CD4-positive, alpha-beta T cell (primary cell): Measurements from ENCODE around the gene OTOL1. TPM values are rescaled to one million over a fixed set of nuclear protein-coding genes. Genes with fewer than 3 reads are reported as not detected.

Experiments used
- ATAC-seq: fragments of 200-7000 bp; cut with Tn5 transposase; one replicate; pipeline ENCODE4 v1.10.0; 2022; ENCODE audit warnings: mild to moderate bottlenecking; ENCODE audit not compliant: poor library complexity
- CTCF ChIA-PET: fragments of 350-600 bp; sonication (Branson Sonifier 250); formaldehyde crosslinking; loops from one replicate; lab custom pipeline; 2021; ENCODE audit warnings: antibody characterized with exemption, inconsistent platforms; lab: Charles Lee
- POLR2A ChIA-PET: fragments of 350-600 bp; sonication (Branson Sonifier 250); formaldehyde crosslinking; loops from one replicate; lab custom pipeline; 2021; ENCODE audit warnings: antibody characterized with exemption, inconsistent platforms; lab: Charles Lee
- DNase-seq, 14 experiments: peaks; one replicate each; pipeline ENCODE4 v3.0.0-alpha.2; 2013 to 2020; ENCODE audit warnings: mixed read lengths in 2 of 14
- H3K27ac ChIP-seq, 2 donors: one replicate each; pipeline versions ENCODE4 v1.5.1 to v1.7.0; 2013; ENCODE audit warnings: low read length in 2 of 2, low read depth in 1 of 2, mild to moderate bottlenecking in 1 of 2
- H3K27me3 ChIP-seq, 2 experiments: 1 replicate in 1 of 2; 2 replicates in 1 of 2; pipeline versions ENCODE4 v1.6.1 to v1.7.0; 2013; ENCODE audit warnings: low read length in 2 of 2, control low read depth in 1 of 2, mild to moderate bottlenecking in 1 of 2, moderate library complexity in 1 of 2; ENCODE audit not compliant: insufficient read depth in 2 of 2, control insufficient read depth in 1 of 2
- H3K36me3 ChIP-seq: one replicate; pipeline ENCODE4 v1.6.1; 2013; ENCODE audit warnings: low read length, control low read depth; ENCODE audit not compliant: insufficient read depth
- H3K4me1 ChIP-seq: one replicate; pipeline ENCODE4 v1.6.1; 2013; ENCODE audit warnings: low read length, control low read depth; ENCODE audit not compliant: insufficient read depth
- H3K4me3 ChIP-seq: one replicate; pipeline ENCODE4 v1.5.1; 2013; ENCODE audit warnings: mild to moderate bottlenecking, low read length, moderate library complexity
- H3K9me3 ChIP-seq, 2 experiments: 1 replicate in 1 of 2; 2 replicates in 1 of 2; pipeline versions ENCODE4 v1.6.1 to v1.7.0; 2013; ENCODE audit warnings: low read length in 2 of 2, mild to moderate bottlenecking in 2 of 2, control low read depth in 1 of 2, moderate library complexity in 1 of 2; ENCODE audit not compliant: control insufficient read depth in 1 of 2, insufficient read depth in 1 of 2
- H3K27ac Mint-ChIP-seq: one replicate; pipeline ENCODE4 v1.8.0; 2020; ENCODE audit warnings: mixed read lengths
- H3K27me3 Mint-ChIP-seq: one replicate; pipeline ENCODE4 v1.8.0; 2021; ENCODE audit warnings: mixed read lengths
- H3K36me3 Mint-ChIP-seq: one replicate; pipeline ENCODE4 v1.8.0; 2021; ENCODE audit warnings: low read depth, mixed read lengths
- H3K4me1 Mint-ChIP-seq: one replicate; pipeline ENCODE4 v1.8.0; 2021; ENCODE audit warnings: low read depth, mixed read lengths
- H3K4me3 Mint-ChIP-seq: one replicate; pipeline ENCODE4 v1.8.0; 2020; ENCODE audit warnings: mild to moderate bottlenecking, mixed read lengths
- H3K9me3 Mint-ChIP-seq: one replicate; pipeline ENCODE4 v1.8.0; 2020; ENCODE audit warnings: mixed read lengths
- intact Hi-C, 2 experiments: fragments of 100-400 bp; cut with DNase I in 1 of 2; cut with micrococcal nuclease in 1 of 2; formaldehyde crosslinking; loops; one replicate each; pipeline versions ENCODE4 v1.15.1 to v1.9.0; 2023 to 2025; cut with DNase I, micrococcal nuclease
- total RNA-seq, 174 experiments: library from RNA in 2 of 174; stranded (reverse) in 2 of 174; gene quantifications; one replicate each; pipeline ENCODE4 v1.2.3 and lab custom pipeline; 2021 to 2026
- TF ChIP-seq, protein P1 (sequence below): fragments of 200-600 bp; IDR thresholded peaks from one replicate; pipeline ENCODE4 v1.8.0; 2022; ENCODE audit warnings: antibody characterized with exemption, mild to moderate bottlenecking

Gene OTOL1
- total RNA-seq, 2 experiments from 2014 or later = not detected

DNA sequence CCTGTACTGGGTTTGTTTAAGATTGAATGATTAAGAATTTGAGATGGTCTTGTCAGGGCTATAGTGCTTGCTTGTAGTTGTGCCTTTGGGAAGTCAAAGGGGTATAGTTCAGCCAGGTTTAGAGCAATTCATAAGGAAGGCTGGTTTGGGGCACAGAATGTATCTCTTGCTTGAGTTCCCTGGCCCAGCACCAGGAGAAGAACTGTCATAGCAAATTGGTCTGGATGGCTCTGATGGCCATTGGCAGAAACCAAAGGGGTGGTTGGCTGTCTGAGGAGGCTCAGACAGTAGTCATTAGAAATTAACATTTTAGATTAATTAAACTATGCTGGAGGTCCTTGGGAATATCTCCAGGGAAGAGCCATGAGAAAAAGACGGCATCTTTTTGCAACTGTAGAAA lies 25.4 kb upstream of the OTOL1 start:
- H3K27me3 Mint-ChIP-seq = peaks cover 22% of the 10 kb centered on the region
- H3K36me3 Mint-ChIP-seq = no peaks in the 10 kb centered on the region
- Histone ChIP-seq H3K4me1 (no peaks in the 10 kb centered on the region), H3K4me3 (no peak overlapping the region), H3K27me3 (no peaks in the 10 kb centered on the region), H3K9me3 (no peaks in the 10 kb centered on the region), H3K36me3 (no peaks in the 10 kb centered on the region), H3K27ac (no peak overlapping the region)
- no peaks in the 10 kb centered on the region for H3K9me3 Mint-ChIP-seq
- ChIA-PET POLR2A (no interaction called here), CTCF (no interaction called here)
- ATAC-seq = no peak
- intact Hi-C loops = no loop called here
- H3K27ac Mint-ChIP-seq = no peak overlapping the region
- TF ChIP-seq, protein P1, sequence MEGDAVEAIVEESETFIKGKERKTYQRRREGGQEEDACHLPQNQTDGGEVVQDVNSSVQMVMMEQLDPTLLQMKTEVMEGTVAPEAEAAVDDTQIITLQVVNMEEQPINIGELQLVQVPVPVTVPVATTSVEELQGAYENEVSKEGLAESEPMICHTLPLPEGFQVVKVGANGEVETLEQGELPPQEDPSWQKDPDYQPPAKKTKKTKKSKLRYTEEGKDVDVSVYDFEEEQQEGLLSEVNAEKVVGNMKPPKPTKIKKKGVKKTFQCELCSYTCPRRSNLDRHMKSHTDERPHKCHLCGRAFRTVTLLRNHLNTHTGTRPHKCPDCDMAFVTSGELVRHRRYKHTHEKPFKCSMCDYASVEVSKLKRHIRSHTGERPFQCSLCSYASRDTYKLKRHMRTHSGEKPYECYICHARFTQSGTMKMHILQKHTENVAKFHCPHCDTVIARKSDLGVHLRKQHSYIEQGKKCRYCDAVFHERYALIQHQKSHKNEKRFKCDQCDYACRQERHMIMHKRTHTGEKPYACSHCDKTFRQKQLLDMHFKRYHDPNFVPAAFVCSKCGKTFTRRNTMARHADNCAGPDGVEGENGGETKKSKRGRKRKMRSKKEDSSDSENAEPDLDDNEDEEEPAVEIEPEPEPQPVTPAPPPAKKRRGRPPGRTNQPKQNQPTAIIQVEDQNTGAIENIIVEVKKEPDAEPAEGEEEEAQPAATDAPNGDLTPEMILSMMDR = no peak
- H3K4me3 Mint-ChIP-seq = no peak overlapping the region
- no peaks in the 10 kb centered on the region for H3K4me1 Mint-ChIP-seq
- no peak for DNase-seq

DNA sequence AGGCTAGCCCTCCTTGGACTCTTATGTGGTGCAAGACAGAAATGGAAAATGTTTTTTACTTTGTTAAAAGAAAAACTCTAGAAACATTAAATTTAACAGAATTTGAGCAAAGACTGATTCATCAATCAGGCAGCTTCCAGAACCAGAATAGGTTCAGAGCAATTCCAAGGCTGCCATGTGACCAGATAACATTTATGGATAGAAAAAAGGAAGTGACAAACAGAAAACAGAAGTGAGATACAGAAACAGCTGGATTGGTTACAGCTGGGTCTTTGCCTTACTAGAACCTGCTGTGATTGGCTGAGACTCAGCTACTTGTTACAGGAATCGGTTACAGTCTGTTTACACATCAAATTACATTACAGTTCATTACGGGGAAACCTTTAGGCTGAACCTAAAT lies 22.5 kb upstream of the OTOL1 start:
- no peaks in the 10 kb centered on the region for H3K4me1 Mint-ChIP-seq

DNA sequence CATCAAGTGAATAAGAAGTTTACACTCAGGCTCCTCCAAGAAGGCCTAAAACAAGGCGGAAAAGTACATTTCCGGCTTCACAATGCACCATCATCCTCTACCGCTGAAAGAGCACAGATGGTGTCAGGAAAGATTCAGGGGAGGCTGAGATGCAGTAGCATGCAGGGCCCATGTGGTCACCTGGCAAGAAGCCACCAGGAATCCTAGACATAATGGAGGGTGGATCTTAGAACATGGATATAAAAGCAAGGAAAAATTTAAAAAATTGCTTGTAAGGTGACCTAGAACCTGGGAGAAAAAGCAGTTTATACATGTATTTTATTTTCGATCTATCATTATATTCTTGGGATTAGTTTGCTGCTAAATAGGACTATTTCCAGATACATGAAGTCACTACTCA lies 21.9 kb upstream of the OTOL1 start:
- ChIA-PET CTCF (no interaction called here), POLR2A (interaction anchor here (1.0 kb wide), 1 partner anchor 11 kb away, joined by 3 read pairs; no protein-coding TSS in a partner anchor)
- ATAC-seq (no peak), DNase-seq (no peak)
- no peaks in the 10 kb centered on the region for H3K4me1 Mint-ChIP-seq
- no peaks in the 10 kb centered on the region for H3K36me3 Mint-ChIP-seq
- no peak overlapping the region for H3K4me3 Mint-ChIP-seq
- no peaks in the 10 kb centered on the region for H3K4me1 ChIP-seq
- intact Hi-C loops = no loop called here
- H3K27ac ChIP-seq = no peak overlapping the region
- no peaks in the 10 kb centered on the region for H3K9me3 Mint-ChIP-seq
- no peaks in the 10 kb centered on the region for H3K36me3 ChIP-seq
- TF ChIP-seq, protein P1 = no peak
- peaks cover 15% of the 10 kb centered on the region for H3K27me3 Mint-ChIP-seq
- no peak overlapping the region for H3K4me3 ChIP-seq
- no peaks in the 10 kb centered on the region for H3K9me3 ChIP-seq
- H3K27ac Mint-ChIP-seq = no peak overlapping the region
- H3K27me3 ChIP-seq = no peaks in the 10 kb centered on the region

More for the DNA sequence above, 22.5 kb upstream of the OTOL1 start:
- Histone ChIP-seq H3K4me1 (no peaks in the 10 kb centered on the region), H3K27ac (no peak overlapping the region), H3K9me3 (no peaks in the 10 kb centered on the region), H3K36me3 (no peaks in the 10 kb centered on the region), H3K4me3 (no peak overlapping the region), H3K27me3 (no peaks in the 10 kb centered on the region)
- POLR2A ChIA-PET = no interaction called here
- Mint-ChIP-seq H3K27ac (no peak overlapping the region), H3K27me3 (peaks cover 16% of the 10 kb centered on the region), H3K4me3 (no peak overlapping the region), H3K36me3 (no peaks in the 10 kb centered on the region), H3K9me3 (no peaks in the 10 kb centered on the region)
- CTCF ChIA-PET = no interaction called here
- TF ChIP-seq, protein P1 = no peak
- intact Hi-C loops = no loop called here
- ATAC-seq (no peak), DNase-seq (no peak)
